Esophagus muscularis mucosa (tissue), 4 donors: Measurements from ENCODE around the gene TJP2.

Experiments
- CTCF ChIP-seq, 3 experiments: fragments of 200-600 bp in 2 of 3; fragments of 450-650 bp in 1 of 3; sonication (generic) in 2 of 3; IDR thresholded peaks; one replicate each; pipeline ENCODE4 v1.5.1; 2017 to 2019; ENCODE audit warnings: antibody characterized with exemption in 3 of 3, mild to moderate bottlenecking in 2 of 3, moderate library complexity in 1 of 3
- EP300 ChIP-seq: sonication (generic); formaldehyde crosslinking; IDR thresholded peaks from one replicate; pipeline ENCODE4 v1.6.1; 2017; ENCODE audit warnings: antibody characterized with exemption
- POLR2A ChIP-seq: fragments of 450-650 bp; IDR thresholded peaks from one replicate; pipeline ENCODE4 v1.6.1; 2017; ENCODE audit warnings: antibody characterized with exemption, moderate library complexity, mild to moderate bottlenecking, low read depth

DNA sequence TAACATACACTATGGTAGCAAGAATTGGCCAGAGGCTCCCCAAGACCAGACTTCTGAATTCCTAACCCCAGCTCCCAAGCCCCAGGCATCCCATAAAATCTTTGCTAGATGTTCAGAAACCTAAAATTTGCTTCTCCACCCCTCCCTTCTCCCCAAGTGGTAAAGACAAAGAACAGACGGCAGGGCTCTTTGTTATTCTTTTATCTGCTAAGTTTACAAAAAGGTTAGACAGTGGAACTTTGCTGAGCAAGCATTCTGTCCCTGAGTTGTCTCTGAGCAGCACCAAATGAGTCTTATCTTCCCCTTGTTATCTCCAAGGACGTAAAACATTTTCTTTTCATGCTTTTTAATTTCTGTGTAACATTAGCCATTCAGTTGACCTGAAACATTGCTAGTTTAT lies 30.2 kb downstream of the TJP2 start:
- TF ChIP-seq CTCF (IDR thresholded peaks at IDR 0.05) (no peak), POLR2A (no peak), EP300 (no peak)
